Neural progenitor cell (in vitro differentiated cells): ENCODE measurements around the gene BAIAP2.

Source experiments
- EZH2 ChIP-seq: fragments of 200-600 bp; sonication (generic); IDR thresholded peaks from 2 replicates; pipeline ENCODE4 v1.6.1; 2017; ENCODE audit warnings: antibody characterized with exemption, mild to moderate bottlenecking, moderate library complexity
- EZH2phosphoT487 ChIP-seq: fragments of 200-600 bp; sonication (generic); IDR thresholded peaks from 2 replicates; pipeline ENCODE4 v1.6.1; 2017; ENCODE audit warnings: antibody characterized with exemption

GRCh38 chr17:81166033-81166492 lies 131.1 kb downstream of the BAIAP2 start, which contains the start of gene AATK:
- no peak for TF ChIP-seq EZH2
- TF ChIP-seq EZH2phosphoT487 = no peak
